ENCODE results near the gene IPPK.
A peak's percentile ranks its signal among the peaks of the same experiment; 100 is the strongest.

The IPPK gene

DNA sequence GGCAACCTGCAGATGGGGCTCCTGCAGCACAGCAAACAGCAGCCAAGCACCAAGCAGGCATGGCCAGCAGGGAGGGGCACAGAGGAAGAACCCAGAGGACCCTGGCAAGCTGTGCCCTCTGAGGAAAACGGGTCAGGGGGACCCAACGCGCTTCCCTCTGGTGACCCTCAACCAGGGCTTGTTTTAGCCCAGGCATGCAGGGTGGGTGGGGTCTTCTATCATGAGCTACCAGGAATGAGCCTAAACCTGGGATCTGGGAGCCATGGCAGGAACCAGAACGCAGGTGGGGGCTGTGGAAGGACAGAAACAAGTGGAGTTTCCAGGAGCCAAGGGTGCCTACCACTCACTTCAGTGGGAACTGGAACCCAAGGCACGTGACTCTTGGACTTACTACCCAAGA is 20.9 kb downstream of the IPPK start:
- peaks cover 78% of the 10 kb centered on the region for H3K36me3 Mint-ChIP-seq (ENCODE audit: low read depth)
- TF ChIP-seq, protein P1, sequence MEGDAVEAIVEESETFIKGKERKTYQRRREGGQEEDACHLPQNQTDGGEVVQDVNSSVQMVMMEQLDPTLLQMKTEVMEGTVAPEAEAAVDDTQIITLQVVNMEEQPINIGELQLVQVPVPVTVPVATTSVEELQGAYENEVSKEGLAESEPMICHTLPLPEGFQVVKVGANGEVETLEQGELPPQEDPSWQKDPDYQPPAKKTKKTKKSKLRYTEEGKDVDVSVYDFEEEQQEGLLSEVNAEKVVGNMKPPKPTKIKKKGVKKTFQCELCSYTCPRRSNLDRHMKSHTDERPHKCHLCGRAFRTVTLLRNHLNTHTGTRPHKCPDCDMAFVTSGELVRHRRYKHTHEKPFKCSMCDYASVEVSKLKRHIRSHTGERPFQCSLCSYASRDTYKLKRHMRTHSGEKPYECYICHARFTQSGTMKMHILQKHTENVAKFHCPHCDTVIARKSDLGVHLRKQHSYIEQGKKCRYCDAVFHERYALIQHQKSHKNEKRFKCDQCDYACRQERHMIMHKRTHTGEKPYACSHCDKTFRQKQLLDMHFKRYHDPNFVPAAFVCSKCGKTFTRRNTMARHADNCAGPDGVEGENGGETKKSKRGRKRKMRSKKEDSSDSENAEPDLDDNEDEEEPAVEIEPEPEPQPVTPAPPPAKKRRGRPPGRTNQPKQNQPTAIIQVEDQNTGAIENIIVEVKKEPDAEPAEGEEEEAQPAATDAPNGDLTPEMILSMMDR (IDR thresholded peaks at IDR 0.05): no peak
- no peaks in the 10 kb centered on the region for H3K27me3 Mint-ChIP-seq (ENCODE audit: low read depth, poor library complexity)
- no peak overlapping the region for H3K4me3 Mint-ChIP-seq
- H3K9me3 Mint-ChIP-seq: no peaks in the 10 kb centered on the region
- no peak overlapping the region for H3K27ac Mint-ChIP-seq
- DNase-seq: no peak
- no peaks in the 10 kb centered on the region for H3K4me1 Mint-ChIP-seq

DNA sequence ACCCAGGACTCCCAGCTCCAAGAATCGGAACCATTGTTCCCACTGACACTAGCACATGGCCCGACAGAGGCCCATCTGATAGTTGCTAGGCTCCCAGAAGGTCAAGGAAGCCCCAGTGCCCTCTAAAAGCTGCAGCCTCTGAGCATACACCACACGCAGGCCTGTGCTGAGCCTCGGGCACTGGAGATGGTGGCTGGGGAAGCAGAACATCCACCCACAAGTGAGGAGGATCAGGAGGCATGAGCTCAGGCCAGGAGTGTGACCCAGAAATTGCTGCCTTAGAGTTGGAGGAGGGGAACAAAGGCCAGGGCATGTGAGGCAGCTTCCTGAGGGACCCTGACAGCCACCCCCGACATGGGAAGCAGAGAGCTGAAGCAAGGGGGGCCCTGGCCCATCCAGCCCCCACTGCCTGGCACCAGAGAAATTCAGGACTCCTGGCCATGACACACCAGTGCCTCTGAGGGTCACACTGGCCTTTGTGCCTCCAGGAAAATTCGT is 21.4 kb downstream of the IPPK start:
- Mint-ChIP-seq H3K4me1 (no peaks in the 10 kb centered on the region), H3K4me3 (no peak overlapping the region), H3K27me3 (ENCODE audit: low read depth, poor library complexity) (no peaks in the 10 kb centered on the region), H3K9me3 (no peaks in the 10 kb centered on the region), H3K36me3 (ENCODE audit: low read depth) (peaks cover 78% of the 10 kb centered on the region), H3K27ac (no peak overlapping the region)
- DNase-seq: no peak
- TF ChIP-seq, protein P1 (IDR thresholded peaks at IDR 0.05): no peak

DNA sequence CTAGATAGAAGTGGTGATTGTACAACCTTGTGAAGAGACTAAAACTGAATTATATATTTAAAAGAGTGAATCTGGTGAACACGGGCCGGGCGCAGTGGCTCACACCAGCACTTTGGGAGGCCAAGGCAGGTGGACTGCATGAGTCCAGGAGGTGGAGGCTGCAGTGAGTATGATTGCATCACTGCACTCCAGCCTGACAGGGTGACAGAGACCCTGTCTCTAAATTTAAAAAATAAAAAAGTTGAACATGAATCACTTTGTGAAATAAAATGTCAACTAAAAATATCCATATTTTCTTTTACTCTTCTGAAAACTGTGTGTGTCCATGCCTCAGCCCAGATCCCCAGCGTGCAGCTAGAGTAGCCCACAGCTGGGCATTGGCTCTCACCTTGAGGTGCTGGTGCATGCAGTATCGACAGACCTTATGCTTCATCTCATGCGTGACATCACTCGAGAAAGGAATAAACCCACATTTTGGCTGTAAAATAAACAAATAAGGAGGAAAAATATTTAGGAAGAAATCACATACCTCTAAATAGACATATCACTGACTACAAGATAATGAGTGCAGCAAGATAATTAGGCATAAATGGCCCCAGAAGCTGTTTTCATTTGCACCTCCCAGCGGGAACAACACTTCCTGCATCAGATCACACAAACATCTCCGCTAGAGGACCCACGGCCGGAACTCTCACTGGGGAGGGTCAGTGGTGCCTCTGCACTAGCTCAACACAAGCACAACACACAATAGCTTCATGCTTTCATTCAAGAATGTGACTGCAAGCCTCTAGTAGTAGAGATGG is 22.1 kb downstream of the IPPK start:
- TF ChIP-seq, protein P1 (IDR thresholded peaks at IDR 0.05): no peak
- Mint-ChIP-seq H3K36me3 (ENCODE audit: low read depth) (peaks cover 72% of the 10 kb centered on the region), H3K9me3 (no peaks in the 10 kb centered on the region), H3K27me3 (ENCODE audit: low read depth, poor library complexity) (no peaks in the 10 kb centered on the region), H3K27ac (no peak overlapping the region), H3K4me3 (no peak overlapping the region), H3K4me1 (no peaks in the 10 kb centered on the region)
- DNase-seq: no peak

DNA sequence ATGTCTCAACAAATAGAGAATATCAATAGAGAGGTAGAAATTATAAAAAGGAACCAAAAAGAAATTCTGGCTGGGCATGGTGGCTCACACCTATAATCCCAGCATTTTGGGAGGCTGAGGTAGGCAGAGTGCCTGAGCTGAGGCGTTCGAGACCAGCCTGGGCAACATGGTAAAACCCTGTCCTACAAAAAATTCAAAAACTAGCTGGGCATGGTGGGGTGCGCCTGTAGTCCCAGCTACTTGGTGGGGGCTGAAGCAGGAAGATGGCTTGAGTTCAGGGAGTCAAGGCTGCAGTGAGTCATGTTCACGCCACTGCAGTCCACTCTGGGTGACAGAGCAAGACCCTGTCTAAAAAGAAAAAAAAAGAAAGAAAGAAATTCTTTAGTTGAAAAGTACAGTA is 24.9 kb downstream of the IPPK start:
- TF ChIP-seq, protein P1 (IDR thresholded peaks at IDR 0.05): no peak
- no peaks in the 10 kb centered on the region for H3K27me3 Mint-ChIP-seq (ENCODE audit: low read depth, poor library complexity)
- peaks cover 57% of the 10 kb centered on the region for H3K36me3 Mint-ChIP-seq (ENCODE audit: low read depth)
- no peak for DNase-seq
- H3K9me3 Mint-ChIP-seq: no peaks in the 10 kb centered on the region
- H3K27ac Mint-ChIP-seq: no peak overlapping the region
- no peaks in the 10 kb centered on the region for H3K4me1 Mint-ChIP-seq
- no peak overlapping the region for H3K4me3 Mint-ChIP-seq

DNA sequence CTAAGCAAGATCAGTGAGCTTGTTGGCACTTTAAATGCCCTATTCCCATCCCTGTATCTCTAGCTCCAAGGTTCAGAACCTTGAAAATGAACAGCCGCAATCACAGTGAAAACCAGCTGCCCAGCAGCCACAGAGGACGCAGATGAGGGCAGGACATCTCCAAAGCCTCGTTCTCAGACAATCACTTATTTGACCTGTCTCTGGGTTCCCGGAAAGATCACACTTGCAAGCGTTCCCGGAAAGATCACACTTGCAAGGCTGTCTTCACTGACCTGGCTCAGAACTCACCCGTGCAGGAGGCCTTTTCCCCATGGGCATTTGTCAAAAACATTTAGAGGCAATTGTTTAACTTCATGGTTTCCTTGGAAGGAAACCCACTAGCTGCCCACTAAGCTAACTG is 25.7 kb downstream of the IPPK start:
- Mint-ChIP-seq H3K27me3 (ENCODE audit: low read depth, poor library complexity) (no peaks in the 10 kb centered on the region), H3K36me3 (ENCODE audit: low read depth) (peaks cover 54% of the 10 kb centered on the region), H3K4me3 (no peak overlapping the region), H3K4me1 (no peaks in the 10 kb centered on the region), H3K27ac (peak overlapping the region; percentile 30), H3K9me3 (no peaks in the 10 kb centered on the region)
- TF ChIP-seq, protein P1 (IDR thresholded peaks at IDR 0.05): no peak
- no peak for DNase-seq

DNA sequence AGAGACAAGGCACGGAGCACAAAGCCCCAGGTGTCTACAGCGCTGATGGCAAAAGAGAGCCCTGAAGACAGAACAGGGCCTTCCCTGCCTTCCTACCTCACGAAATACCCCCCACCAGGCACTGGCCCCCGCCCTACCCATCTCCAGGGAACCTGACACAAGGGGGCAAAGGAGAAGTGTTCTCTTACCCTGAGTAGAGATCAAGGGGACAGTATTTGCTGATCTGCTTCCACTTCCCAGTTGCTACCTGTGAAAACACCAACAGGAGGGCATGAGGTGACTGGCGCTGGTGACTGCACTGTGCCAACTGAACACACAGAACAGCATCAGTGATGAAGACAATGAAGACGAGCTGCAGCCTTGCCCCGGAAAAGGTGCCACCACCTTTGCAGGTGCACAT is 27.4 kb downstream of the IPPK start:
- DNase-seq: no peak
- Mint-ChIP-seq H3K4me1 (no peaks in the 10 kb centered on the region), H3K36me3 (ENCODE audit: low read depth) (peaks cover 48% of the 10 kb centered on the region), H3K9me3 (no peaks in the 10 kb centered on the region), H3K4me3 (no peak overlapping the region), H3K27me3 (ENCODE audit: low read depth, poor library complexity) (no peaks in the 10 kb centered on the region), H3K27ac (no peak overlapping the region)
- TF ChIP-seq, protein P1 (IDR thresholded peaks at IDR 0.05): no peak
